ENCODE data around the gene SLA2.
"Not testable (repeated sequence)": the region's sequence is repeated elsewhere in the genome, so short reads cannot be mapped to it uniquely, and the experiment has no call there.

SLA2 gene

GRCh38 chr20:36573798-36574365 lies 72.1 kb downstream of the SLA2 start:
- DNase-seq (ENCODE audit: low spot score) = peak; percentile 40

DNA sequence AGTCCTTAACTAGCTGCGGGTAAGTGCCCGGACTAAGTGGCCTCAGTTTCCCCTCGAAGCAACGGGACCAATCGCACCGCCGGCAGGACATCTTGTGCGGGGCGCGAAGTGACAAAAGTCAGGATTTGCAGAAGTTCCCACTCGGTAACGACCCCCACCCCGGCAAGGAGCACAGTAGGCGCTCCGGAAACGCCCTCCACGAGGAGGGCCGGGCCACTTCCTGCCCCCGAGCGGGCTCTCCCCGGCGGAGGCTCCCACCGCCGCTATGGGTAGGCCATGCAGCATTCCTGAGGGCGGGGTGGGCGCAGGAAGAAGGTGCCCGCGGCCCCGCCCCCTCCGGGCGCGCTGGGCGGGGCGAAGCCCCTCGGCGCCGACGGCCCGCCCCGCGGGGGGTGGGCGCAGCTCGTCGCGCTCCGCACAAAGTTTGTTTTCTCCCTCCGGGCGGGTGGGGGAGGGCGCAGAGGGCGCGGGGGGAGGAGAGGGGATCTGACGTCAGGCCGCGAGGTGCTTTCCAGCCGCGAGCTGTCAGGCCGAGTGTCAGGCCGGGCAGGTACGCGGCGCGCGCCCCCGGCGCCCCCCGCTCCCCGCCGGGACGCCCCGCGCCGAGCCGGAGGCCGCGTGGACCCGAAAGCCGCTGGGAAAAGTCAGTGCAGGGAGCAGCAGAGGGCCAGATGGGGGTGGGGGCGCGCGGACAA lies 72.7 kb downstream of the SLA2 start, which contains the start of gene TGIF2:
TSS of gene TGIF2 (plus strand) at position 495 of the 695 bp plus-strand sequence. CDS start 5,178 bp downstream, outside the sequence.
- DNase-seq (ENCODE audit: low spot score) = peak; percentile 29

DNA sequence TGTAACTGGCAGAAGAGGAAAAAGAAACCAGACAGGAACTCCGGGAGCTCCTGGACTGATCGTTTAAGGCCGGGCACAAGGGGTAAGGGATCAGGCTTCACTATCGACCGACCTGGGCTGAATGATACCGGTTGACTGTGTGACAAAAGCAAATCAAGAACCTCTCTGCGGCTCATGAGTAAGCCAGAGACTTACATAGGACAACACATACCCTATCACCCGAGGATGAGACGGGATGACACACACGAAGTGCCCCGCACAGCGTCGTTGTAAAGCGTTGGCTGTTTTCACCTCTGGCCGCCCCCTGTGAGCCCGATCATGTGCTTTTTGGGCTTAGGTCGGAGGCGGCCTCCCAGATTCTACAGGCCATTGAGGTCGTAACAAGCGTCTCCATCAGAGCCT lies 73.3 kb downstream of the SLA2 start:
- DNase-seq (ENCODE audit: low spot score) = no peak

DNA sequence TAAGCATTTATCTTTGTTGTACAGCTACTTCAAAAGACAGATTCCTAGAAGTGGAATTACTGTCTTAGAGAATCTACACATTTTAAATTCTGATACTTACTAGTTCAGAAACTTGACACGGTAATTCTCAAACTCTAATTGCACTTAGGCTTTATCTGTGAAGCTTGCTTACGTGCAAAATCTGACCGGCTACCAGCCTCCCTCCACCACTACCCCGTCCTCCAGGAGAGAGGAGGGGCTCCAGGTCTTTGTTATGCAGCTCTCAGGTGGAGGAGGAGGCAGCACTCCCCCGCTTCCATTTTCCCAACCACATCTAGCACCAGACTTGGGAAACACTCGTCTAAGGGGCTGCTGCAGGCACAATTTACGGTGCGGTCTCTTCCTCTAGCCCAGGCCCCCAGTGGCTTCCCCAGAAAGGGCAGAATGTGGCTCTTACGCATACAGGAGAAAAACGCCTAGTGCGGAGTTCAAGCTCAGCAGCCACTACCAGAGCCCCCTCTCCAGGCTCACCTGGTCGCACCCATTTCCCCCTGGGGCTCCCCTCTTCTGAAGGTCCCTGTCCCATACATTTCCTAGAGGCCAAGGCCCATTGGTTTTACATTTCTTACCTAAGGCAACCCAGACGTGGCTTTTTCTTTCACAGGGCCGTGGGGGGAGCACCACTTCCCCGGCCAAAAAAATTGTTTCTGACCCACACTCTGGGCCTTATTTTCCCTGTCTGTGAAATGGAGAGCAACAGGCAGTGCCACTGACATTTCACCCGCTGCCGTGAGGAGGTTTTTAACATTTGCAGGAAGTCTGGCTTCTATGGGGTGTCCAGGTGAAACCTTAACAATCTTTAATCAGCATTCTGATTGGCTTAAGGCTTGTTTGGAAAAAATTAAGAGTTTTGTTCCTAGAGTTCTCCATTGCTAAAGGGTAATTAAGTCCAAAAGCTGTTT lies 74.2 kb downstream of the SLA2 start:
- no peak for DNase-seq (ENCODE audit: low spot score)

- DNase-seq (ENCODE audit: low spot score) = no peak
Measured at GRCh38 chr20:36569847-36570429, 76.1 kb downstream of the SLA2 start.

DNA sequence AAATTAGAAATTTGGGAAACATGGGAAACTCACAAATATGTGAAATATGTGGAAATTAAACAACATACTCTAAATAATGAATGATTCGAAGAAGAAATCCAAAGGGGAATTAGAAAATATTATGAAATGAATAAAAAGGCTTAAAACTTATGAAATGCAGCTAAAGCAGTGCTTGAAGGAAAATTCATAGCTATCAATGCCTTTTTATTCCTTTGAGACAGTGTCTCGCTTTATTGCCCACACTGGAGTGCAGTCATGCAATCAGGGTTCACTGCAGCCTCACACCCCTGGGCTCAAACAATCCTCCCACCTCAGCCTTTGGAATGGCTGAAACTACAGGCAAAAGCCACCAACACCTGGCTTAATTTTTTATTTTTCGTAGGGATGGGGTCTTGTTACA lies 80.5 kb downstream of the SLA2 start:
- DNase-seq (ENCODE audit: low spot score) = no peak

GRCh38 chr20:36564726-36565121 lies 81.3 kb downstream of the SLA2 start:
- DNase-seq (ENCODE audit: low spot score) = not testable (repeated sequence)

DNA sequence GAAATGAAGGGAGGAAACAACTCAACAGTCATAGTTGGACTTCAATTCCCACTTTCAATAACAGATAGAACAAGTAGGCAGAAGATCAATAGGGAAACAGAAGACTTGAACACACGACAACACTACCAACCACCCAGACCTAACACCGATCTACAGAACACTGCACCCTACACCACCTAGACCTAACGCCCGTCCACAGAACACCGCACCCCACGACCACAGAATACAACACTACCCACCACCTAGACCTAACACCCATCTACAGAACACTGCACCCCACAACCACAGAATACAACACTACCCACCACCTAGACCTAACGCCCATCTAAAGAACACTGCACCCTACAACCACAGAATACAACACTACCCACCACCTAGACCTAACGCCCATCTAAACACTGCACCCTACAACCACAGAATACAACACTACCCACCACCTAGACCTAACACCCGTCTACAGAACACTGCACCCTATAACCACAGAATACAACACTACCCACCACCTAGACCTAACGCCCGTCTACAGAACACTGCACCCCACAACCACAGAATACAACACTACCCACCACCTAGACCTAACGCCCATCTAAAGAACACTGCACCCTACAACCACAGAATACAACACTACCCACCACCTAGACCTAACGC lies 81.8 kb downstream of the SLA2 start:
- DNase-seq (ENCODE audit: low spot score) = not testable (repeated sequence)

DNA sequence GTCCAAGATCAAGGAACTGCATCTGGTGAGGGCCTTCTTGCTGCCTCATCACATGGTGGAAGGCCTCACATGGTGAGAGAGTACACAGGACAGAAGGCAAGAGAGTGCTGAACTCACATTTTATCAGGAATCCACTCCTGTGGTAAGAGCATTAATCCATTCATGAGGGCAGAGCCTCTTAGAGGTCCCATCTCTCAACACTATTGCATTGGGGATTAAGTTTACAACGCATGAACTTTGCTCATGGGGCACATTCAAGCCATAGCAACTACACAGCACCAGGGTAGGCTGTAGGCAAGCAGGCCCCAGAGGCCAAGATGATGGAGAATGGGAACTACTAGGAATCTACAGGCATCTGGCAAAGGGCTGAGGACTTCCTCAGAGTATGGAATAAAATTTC lies 82.6 kb downstream of the SLA2 start:
- no peak for DNase-seq (ENCODE audit: low spot score)

GRCh38 chr20:36562724-36563123 lies 83.3 kb downstream of the SLA2 start:
- no peak for DNase-seq (ENCODE audit: low spot score)
